ENCODE data around the gene CCL27. TPM values are rescaled to one million over a fixed set of nuclear protein-coding genes. Genes with fewer than 3 reads are reported as not detected.

Gene CCL27
- total and polyA plus RNA-seq, 2 donors (not counting 1 experiment from before 2014, with no cell fraction given) = not detected

DNA sequence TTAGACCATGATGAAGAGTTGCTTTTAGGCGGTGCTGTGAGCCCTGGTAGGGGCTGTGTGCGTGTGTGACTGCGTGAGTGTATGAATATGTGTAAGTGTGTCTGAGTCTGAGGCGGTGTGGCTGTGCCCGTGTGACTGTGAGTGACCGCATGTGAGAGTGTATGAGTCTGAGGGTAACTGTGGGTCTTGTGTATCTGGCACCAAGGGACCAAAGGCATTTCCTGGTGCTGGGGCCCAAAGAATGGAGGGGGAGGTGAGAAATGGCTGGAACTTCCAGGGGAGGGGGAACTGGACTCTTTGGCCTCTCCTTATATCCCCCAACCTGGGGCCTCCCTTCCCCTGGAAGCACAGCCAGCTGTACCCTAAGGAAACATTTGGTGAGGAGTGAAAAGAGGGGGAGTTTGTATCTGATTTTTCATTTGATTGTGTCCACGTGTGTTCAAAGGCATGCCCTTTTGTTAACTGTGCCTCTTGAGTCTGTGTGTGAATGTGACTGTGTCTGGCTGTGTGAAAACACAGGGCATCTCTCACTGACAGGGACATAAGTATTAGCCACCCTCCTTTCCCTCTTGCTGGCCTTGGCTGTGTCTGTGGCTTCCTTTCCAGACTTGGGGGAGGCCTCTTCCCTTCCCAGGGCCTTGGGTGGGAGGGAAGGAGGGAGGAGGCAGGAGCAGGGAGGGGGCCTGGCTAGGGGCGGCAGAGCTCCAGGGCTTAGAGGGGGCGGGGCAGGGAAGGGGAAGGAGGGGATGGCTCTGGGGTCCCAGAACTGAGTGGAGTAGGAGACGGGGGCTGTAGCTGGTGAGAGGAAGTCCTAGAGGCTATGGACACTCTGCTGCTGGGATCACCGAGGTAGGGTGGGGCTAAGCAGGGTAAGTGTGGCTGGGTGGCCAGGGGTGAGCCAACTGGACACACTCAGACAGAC lies 9.0 kb downstream of the CCL27 start:
- intact Hi-C loops (cut with micrococcal nuclease) = no loop called here
- Mint-ChIP-seq H3K27me3 (peaks cover 3% of the 10 kb centered on the region), H3K27ac (peak overlapping the region; percentile 3), H3K4me1 (peaks cover 16% of the 10 kb centered on the region), H3K9me3 (ENCODE audit: insufficient read depth) (no peaks in the 10 kb centered on the region), H3K4me3 (no peak overlapping the region)
- DNase-seq (no peak), ATAC-seq (ENCODE audit: low read depth) (no peak)
- peaks cover 0 to 18% of the 10 kb centered on the region in 2 experiments for H3K36me3 ChIP-seq (replicated peaks in 1 of 2; ENCODE audit: control extremely low read depth in 1 of 2, control insufficient read depth in 1 of 2, extremely low read depth in 1 of 2, insufficient read depth in 2 of 2, low read length in 1 of 2)
- H3K4me1 ChIP-seq (ENCODE audit: control insufficient read depth in 2 of 2, insufficient read depth in 2 of 2, low read length in 2 of 2) = no peaks in the 10 kb centered on the region
- H2AFZ ChIP-seq (ENCODE audit: insufficient read depth, low read depth, low read length, poor library complexity, severe bottlenecking) = no peak overlapping the region
- no peaks in the 10 kb centered on the region for H4K20me1 ChIP-seq (ENCODE audit: control insufficient read depth, insufficient read depth, low read length, poor library complexity, severe bottlenecking)
- H3K9ac ChIP-seq (ENCODE audit: low read length) = no peak overlapping the region
- no peak for TF ChIP-seq EZH2 (IDR thresholded peaks at IDR 0.05; ENCODE audit: borderline replicate concordance, insufficient read depth, low read depth, low read length, poor library complexity, severe bottlenecking)
- TF ChIP-seq, protein P1, sequence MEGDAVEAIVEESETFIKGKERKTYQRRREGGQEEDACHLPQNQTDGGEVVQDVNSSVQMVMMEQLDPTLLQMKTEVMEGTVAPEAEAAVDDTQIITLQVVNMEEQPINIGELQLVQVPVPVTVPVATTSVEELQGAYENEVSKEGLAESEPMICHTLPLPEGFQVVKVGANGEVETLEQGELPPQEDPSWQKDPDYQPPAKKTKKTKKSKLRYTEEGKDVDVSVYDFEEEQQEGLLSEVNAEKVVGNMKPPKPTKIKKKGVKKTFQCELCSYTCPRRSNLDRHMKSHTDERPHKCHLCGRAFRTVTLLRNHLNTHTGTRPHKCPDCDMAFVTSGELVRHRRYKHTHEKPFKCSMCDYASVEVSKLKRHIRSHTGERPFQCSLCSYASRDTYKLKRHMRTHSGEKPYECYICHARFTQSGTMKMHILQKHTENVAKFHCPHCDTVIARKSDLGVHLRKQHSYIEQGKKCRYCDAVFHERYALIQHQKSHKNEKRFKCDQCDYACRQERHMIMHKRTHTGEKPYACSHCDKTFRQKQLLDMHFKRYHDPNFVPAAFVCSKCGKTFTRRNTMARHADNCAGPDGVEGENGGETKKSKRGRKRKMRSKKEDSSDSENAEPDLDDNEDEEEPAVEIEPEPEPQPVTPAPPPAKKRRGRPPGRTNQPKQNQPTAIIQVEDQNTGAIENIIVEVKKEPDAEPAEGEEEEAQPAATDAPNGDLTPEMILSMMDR (IDR thresholded peaks at IDR 0.05) = no peak
- H3K27me3 ChIP-seq (replicated peaks in 1 of 4; ENCODE audit: control extremely low read depth in 1 of 4, control insufficient read depth in 3 of 4, insufficient read depth in 4 of 4, low read length in 3 of 4) = no peaks in the 10 kb centered on the region
- ChIA-PET POLR2A (no interaction called here), CTCF (no interaction called here)
- peaks cover under 1% of the 10 kb centered on the region for H3K79me2 ChIP-seq (ENCODE audit: control insufficient read depth, insufficient read depth, low read length)
- H3K4me2 ChIP-seq (replicated peaks; ENCODE audit: low read depth, low read length, poor library complexity, severe bottlenecking) = no peak overlapping the region
- no peak overlapping the region for H3K27ac ChIP-seq (ENCODE audit: low read length in 2 of 2)
- H3K9me3 ChIP-seq (ENCODE audit: control extremely low read depth in 1 of 3, control insufficient read depth in 2 of 3, insufficient read depth in 1 of 3, low read length in 2 of 3) = no peaks in the 10 kb centered on the region
- 60% methylated on average over 9 of the region's 11 CpGs for WGBS (ENCODE audit: insufficient coverage)
- H3K4me3 ChIP-seq (ENCODE audit: control extremely low read depth in 1 of 5, extremely low read depth in 1 of 5, insufficient read depth in 1 of 5, low read depth in 2 of 5, low read length in 4 of 5) = no peak overlapping the region

GRCh38 chr9:34652602-34653000 lies 9.9 kb downstream of the CCL27 start:
- ATAC-seq (ENCODE audit: low read depth) (no peak), DNase-seq (no peak)
- H3K9me3 Mint-ChIP-seq (ENCODE audit: insufficient read depth) = no peaks in the 10 kb centered on the region
- peaks cover 9% of the 10 kb centered on the region for H3K79me2 ChIP-seq (ENCODE audit: control insufficient read depth, insufficient read depth, low read length)
- no peaks in the 10 kb centered on the region for H3K27me3 ChIP-seq (replicated peaks in 1 of 4; ENCODE audit: control extremely low read depth in 1 of 4, control insufficient read depth in 3 of 4, insufficient read depth in 4 of 4, low read length in 3 of 4)
- POLR2A ChIA-PET = interaction anchor here (0.6 kb wide), 1 partner anchor 37 kb away, joined by 3 read pairs; no protein-coding TSS in a partner anchor
- H3K4me3 ChIP-seq (ENCODE audit: control extremely low read depth in 1 of 5, extremely low read depth in 1 of 5, insufficient read depth in 1 of 5, low read depth in 2 of 5, low read length in 4 of 5) = no peak overlapping the region
- H3K9me3 ChIP-seq (ENCODE audit: control extremely low read depth in 1 of 3, control insufficient read depth in 2 of 3, insufficient read depth in 1 of 3, low read length in 2 of 3) = no peaks in the 10 kb centered on the region
- peaks cover 0 to 18% of the 10 kb centered on the region in 2 experiments for H3K36me3 ChIP-seq (replicated peaks in 1 of 2; ENCODE audit: control extremely low read depth in 1 of 2, control insufficient read depth in 1 of 2, extremely low read depth in 1 of 2, insufficient read depth in 2 of 2, low read length in 1 of 2)
- WGBS (ENCODE audit: insufficient coverage) = 74% methylated on average over 4 of the region's 5 CpGs
- CTCF ChIA-PET = no interaction called here
- H4K20me1 ChIP-seq (ENCODE audit: control insufficient read depth, insufficient read depth, low read length, poor library complexity, severe bottlenecking) = peaks cover 7% of the 10 kb centered on the region
- peaks cover 24% of the 10 kb centered on the region for H3K4me1 Mint-ChIP-seq
- TF ChIP-seq EZH2 (IDR thresholded peaks at IDR 0.05; ENCODE audit: borderline replicate concordance, insufficient read depth, low read depth, low read length, poor library complexity, severe bottlenecking) = no peak
- no peak overlapping the region for H3K27ac ChIP-seq (ENCODE audit: low read length in 2 of 2)
- no peak overlapping the region for H3K9ac ChIP-seq (ENCODE audit: low read length)
- no peak overlapping the region for H3K27ac Mint-ChIP-seq
- peaks cover 3 to 6% of the 10 kb centered on the region in 2 donors for H3K4me1 ChIP-seq (ENCODE audit: control insufficient read depth in 2 of 2, insufficient read depth in 2 of 2, low read length in 2 of 2)
- H3K27me3 Mint-ChIP-seq = peaks cover 3% of the 10 kb centered on the region
- no peak overlapping the region for H2AFZ ChIP-seq (ENCODE audit: insufficient read depth, low read depth, low read length, poor library complexity, severe bottlenecking)
- intact Hi-C loops (cut with micrococcal nuclease) = no loop called here
- no peak overlapping the region for H3K4me3 Mint-ChIP-seq
- no peak overlapping the region for H3K4me2 ChIP-seq (replicated peaks; ENCODE audit: low read depth, low read length, poor library complexity, severe bottlenecking)

Data from B cell (primary cell).